AG04449 (cell line): ENCODE data around the gene SENP6.

Experiments used
- CTCF ChIA-PET: fragments of 350-600 bp; formaldehyde crosslinking; extraction: SDS; loops from one replicate; lab custom pipeline; 2021; ENCODE audit warnings: antibody characterized with exemption; lab: Yijun Ruan, JAX
- POLR2A ChIA-PET: fragments of 400-600, 350-600 bp; formaldehyde crosslinking; extraction: SDS; loops from one replicate; lab custom pipeline; 2020; ENCODE audit warnings: antibody characterized with exemption, inconsistent platforms; lab: Yijun Ruan, JAX
- DNase-seq: peaks from one replicate; pipeline ENCODE4 v3.0.0-alpha.2; 2010; ENCODE audit warnings: low read depth, low spot score
- H3K4me3 ChIP-seq: 2 replicates; pipeline ENCODE4 v1.5.1; 2011; ENCODE audit warnings: low read depth, mild to moderate bottlenecking, control low read depth, low read length
- TF ChIP-seq, protein P1 (sequence below): IDR thresholded peaks from one replicate; pipeline ENCODE4 v1.5.1; 2011; ENCODE audit warnings: mild to moderate bottlenecking, moderate library complexity, low read length, control low read depth, inconsistent platforms; ENCODE audit not compliant: insufficient read depth; ENCODE audit errors: missing control alignments

SENP6 gene

DNA sequence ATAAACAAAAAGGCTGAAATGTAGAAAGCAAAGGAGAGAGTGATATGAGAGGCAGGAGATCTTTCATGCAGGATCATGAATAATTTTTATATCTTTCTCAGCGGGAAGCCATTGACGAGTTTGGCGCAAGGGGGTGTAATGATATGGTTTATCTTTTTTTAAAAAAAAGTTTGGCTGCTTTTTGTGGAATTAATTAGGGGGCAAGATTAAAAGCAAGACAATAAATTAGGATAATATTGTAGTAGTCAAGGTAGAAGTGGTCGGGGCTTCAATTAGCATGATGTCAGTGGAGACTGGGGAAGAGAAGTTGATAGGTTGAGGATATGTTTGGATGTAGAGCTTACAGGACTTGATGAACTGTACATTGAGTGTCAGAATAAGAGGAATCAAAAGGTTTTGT lies 4.0 kb downstream of the SENP6 start:
- TF ChIP-seq, protein P1, sequence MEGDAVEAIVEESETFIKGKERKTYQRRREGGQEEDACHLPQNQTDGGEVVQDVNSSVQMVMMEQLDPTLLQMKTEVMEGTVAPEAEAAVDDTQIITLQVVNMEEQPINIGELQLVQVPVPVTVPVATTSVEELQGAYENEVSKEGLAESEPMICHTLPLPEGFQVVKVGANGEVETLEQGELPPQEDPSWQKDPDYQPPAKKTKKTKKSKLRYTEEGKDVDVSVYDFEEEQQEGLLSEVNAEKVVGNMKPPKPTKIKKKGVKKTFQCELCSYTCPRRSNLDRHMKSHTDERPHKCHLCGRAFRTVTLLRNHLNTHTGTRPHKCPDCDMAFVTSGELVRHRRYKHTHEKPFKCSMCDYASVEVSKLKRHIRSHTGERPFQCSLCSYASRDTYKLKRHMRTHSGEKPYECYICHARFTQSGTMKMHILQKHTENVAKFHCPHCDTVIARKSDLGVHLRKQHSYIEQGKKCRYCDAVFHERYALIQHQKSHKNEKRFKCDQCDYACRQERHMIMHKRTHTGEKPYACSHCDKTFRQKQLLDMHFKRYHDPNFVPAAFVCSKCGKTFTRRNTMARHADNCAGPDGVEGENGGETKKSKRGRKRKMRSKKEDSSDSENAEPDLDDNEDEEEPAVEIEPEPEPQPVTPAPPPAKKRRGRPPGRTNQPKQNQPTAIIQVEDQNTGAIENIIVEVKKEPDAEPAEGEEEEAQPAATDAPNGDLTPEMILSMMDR = no peak
- no peak for DNase-seq
- ChIA-PET POLR2A (no interaction called here), CTCF (no interaction called here)
- H3K4me3 ChIP-seq = no peak overlapping the region

DNA sequence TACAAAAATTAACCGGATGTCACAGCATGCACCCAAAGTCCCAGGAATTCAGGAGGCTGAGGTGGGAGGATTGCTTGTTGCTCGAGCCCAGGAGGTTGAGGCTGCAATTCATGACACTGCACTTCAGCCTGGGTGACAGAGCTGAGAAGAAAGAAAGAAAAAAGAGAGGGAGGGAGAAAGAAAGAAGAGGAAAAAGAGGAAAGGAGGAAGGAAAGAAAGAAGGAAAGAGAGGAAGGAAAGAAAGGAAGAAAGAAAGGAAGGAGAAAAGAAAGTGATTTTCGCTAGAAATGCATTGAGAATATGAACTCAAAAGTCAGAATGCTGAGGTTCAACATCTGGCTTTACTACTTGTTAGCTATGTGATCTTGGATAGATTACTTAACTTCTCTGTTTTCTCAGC lies 6.6 kb downstream of the SENP6 start:
- ChIA-PET CTCF (no interaction called here), POLR2A (no interaction called here)
- TF ChIP-seq, protein P1 = no peak
- H3K4me3 ChIP-seq = no peak overlapping the region
- DNase-seq = no peak

GRCh38 chr6:75608956-75609533 lies 7.4 kb downstream of the SENP6 start:
- H3K4me3 ChIP-seq = no peak overlapping the region
- POLR2A ChIA-PET = no interaction called here
- DNase-seq = no peak
- TF ChIP-seq, protein P1 = no peak
- CTCF ChIA-PET = no interaction called here

GRCh38 chr6:75609639-75610590 lies 8.2 kb downstream of the SENP6 start:
- TF ChIP-seq, protein P1 = no peak

GRCh38 chr6:75611011-75611701 lies 9.5 kb downstream of the SENP6 start:
- ChIA-PET CTCF (no interaction called here), POLR2A (no interaction called here)
- TF ChIP-seq, protein P1 = no peak
- no peak for DNase-seq
- H3K4me3 ChIP-seq = no peak overlapping the region

More at GRCh38 chr6:75609639-75610590, 8.2 kb downstream of the SENP6 start:
- H3K4me3 ChIP-seq = no peak overlapping the region
- ChIA-PET POLR2A (no interaction called here), CTCF (no interaction called here)
- no peak for DNase-seq

DNA sequence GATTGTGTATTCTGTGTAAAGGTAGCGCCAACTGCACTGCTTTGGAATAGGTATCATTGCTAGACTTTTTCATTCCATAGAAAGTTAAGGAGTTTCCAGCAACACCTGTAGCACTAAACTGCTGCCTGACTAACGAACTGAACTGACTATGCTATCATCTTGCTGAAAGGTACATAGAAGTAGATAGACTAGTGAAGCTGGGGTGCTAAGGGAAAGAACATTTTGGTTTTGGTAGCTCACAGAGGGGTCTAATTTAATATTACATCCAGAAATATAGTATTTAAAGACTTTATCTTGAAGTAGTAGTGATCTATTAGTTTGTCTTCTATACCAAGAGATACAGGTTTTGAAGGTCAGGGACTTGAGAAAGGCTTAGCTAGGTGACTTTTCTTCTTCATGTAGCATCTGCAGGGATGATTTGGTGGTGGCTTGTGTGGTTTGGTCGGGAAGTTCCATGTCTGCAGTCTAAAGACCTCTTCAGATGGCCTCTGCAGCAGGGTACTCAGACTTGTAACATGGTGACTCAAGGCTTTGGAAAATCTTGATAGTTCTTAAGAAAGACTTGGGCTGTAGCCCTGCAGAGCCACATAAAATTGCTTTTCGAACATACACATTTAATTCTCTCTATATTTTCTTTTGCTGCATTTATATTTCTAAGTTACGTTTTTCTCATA lies 10.2 kb downstream of the SENP6 start:
- TF ChIP-seq, protein P1 = no peak
- no peak for DNase-seq
- POLR2A ChIA-PET = no interaction called here
- CTCF ChIA-PET = interaction anchor here (1.0 kb wide), 1 partner anchor 9 kb away, joined by 4 read pairs; no protein-coding TSS in a partner anchor
- no peak overlapping the region for H3K4me3 ChIP-seq
